IPS DF 19.7 (cell line): Measurements from ENCODE around the gene ELAVL4.

Experiments
- DNase-seq: peaks from one replicate; pipeline ENCODE4 v3.0.0-alpha.2; 2013; ENCODE audit warnings: low read depth, low spot score

The ELAVL4 gene

GRCh38 chr1:50251702-50252101 is 143.0 kb downstream of the ELAVL4 start:
- DNase-seq: no peak

- DNase-seq: no peak
Measured at GRCh38 chr1:50252196-50252595, 143.5 kb downstream of the ELAVL4 start.
